Neural crest cell (in vitro differentiated cells): ENCODE results near the gene CEP350. TPM values are rescaled to one million over a fixed set of nuclear protein-coding genes. Genes with fewer than 3 reads are reported as not detected.
A peak's percentile ranks its signal among the peaks of the same experiment; 100 is the strongest.

Experiments used
- DNase-seq: peaks from one replicate; pipeline ENCODE4 v3.0.0; 2021; ENCODE audit warnings: low read depth, mixed read lengths, low spot score
- H3K27ac Mint-ChIP-seq: one replicate; pipeline ENCODE4 v1.8.0; 2021; ENCODE audit warnings: mild to moderate bottlenecking, mixed read lengths; ENCODE audit not compliant: unreplicated experiment
- H3K27me3 Mint-ChIP-seq: 2 replicates; pipeline ENCODE4 v1.8.0; 2021; ENCODE audit warnings: low read depth, mild to moderate bottlenecking, mixed read lengths
- H3K36me3 Mint-ChIP-seq: 2 replicates; pipeline ENCODE4 v1.8.0; 2021; ENCODE audit warnings: low read depth, mild to moderate bottlenecking, mixed read lengths
- H3K4me1 Mint-ChIP-seq: 2 replicates; pipeline ENCODE4 v1.8.0; 2021; ENCODE audit warnings: mixed read lengths
- H3K4me3 Mint-ChIP-seq: one replicate; pipeline ENCODE4 v1.8.0; 2021; ENCODE audit warnings: mild to moderate bottlenecking, mixed read lengths
- H3K9me3 Mint-ChIP-seq: 2 replicates; pipeline ENCODE4 v1.8.0; 2021; ENCODE audit warnings: mixed read lengths
- total RNA-seq: library from RNA; stranded (reverse); gene quantifications from 2 replicates; pipeline ENCODE4 v1.2.1, GENCODE V29; 2021
- TF ChIP-seq, protein P1 (sequence below): fragments of 200-600 bp; sonication (generic); conservative IDR thresholded peaks from 2 replicates; pipeline ENCODE4 v1.5.0; 2021; ENCODE audit warnings: antibody characterized with exemption, mild to moderate bottlenecking

The CEP350 gene
- total RNA-seq, 1 donor from 2014 or later = 44.8 TPM

DNA sequence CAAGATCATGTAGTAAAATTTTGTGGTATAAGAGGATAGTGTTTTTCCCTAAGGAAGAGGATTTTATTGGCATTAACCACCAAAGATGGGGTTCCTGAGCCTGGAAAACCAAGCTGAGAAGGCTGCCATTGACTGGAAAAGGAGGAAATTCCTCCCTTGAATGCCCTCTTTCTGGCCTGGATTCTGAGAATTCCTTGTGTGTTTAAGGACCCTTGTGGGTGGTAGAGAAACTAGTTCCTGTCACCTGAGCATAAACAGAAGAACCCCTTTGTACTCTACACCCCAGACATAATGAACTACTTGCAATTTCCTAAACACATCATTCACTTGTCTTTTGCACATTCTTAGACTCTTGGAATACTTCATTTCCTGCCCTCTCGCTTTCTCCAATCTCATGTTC, 33.1 kb upstream of the CEP350 start:
- H3K27me3 Mint-ChIP-seq = no peaks in the 10 kb centered on the region
- no peaks in the 10 kb centered on the region for H3K9me3 Mint-ChIP-seq
- peak overlapping the region; percentile 13 for H3K27ac Mint-ChIP-seq
- DNase-seq = no peak
- H3K4me1 Mint-ChIP-seq = peaks cover 18% of the 10 kb centered on the region
- no peak overlapping the region for H3K4me3 Mint-ChIP-seq
- TF ChIP-seq, protein P1, sequence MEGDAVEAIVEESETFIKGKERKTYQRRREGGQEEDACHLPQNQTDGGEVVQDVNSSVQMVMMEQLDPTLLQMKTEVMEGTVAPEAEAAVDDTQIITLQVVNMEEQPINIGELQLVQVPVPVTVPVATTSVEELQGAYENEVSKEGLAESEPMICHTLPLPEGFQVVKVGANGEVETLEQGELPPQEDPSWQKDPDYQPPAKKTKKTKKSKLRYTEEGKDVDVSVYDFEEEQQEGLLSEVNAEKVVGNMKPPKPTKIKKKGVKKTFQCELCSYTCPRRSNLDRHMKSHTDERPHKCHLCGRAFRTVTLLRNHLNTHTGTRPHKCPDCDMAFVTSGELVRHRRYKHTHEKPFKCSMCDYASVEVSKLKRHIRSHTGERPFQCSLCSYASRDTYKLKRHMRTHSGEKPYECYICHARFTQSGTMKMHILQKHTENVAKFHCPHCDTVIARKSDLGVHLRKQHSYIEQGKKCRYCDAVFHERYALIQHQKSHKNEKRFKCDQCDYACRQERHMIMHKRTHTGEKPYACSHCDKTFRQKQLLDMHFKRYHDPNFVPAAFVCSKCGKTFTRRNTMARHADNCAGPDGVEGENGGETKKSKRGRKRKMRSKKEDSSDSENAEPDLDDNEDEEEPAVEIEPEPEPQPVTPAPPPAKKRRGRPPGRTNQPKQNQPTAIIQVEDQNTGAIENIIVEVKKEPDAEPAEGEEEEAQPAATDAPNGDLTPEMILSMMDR = no peak
- H3K36me3 Mint-ChIP-seq = peaks cover 23% of the 10 kb centered on the region

DNA sequence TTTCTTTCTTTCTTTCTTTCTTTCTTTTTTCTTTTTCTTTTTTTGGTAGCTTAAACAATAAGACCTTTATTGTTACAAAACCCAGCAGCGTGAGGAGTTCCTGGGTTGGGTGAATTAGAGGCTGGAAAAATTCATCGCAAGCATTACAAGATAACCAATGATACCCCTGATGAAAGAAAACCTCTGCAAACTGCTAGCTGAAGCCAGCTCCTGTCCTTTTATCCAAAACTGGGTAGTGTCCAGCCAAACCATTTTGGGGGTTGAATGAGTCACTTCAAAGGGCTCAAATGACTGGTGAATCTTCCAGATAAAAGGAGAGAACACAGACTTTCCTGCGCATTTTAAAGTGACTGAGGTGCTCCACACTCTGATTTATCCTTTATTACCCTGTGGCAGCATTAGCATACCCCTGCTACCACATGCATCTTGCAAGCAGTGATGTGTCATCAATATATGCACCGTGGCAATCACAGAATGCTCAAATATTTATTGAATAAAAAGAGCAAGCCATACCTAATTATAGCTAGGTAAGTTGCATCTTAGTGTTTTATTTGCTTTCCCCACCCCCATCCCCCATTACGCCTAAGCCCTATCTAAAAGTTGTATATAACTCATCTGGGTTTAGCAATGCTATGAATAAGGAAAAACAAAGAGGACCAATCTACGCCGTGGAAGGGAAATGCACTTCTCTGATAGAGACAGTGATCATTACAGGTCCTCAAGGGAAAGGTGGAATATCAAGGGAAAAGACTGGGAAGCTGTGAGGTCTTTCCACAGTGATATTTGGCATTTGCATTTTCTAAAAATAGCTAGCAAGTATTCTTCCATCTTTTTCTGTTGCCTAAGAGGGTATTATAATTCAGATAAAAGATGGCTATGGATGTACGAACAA, 32.4 kb upstream of the CEP350 start:
- H3K27ac Mint-ChIP-seq = peak overlapping the region; percentile 13
- H3K4me3 Mint-ChIP-seq = no peak overlapping the region
- no peaks in the 10 kb centered on the region for H3K27me3 Mint-ChIP-seq
- no peak for DNase-seq
- TF ChIP-seq, protein P1 = no peak
- H3K9me3 Mint-ChIP-seq = no peaks in the 10 kb centered on the region
- H3K36me3 Mint-ChIP-seq = peaks cover 23% of the 10 kb centered on the region
- peaks cover 18% of the 10 kb centered on the region for H3K4me1 Mint-ChIP-seq

DNA sequence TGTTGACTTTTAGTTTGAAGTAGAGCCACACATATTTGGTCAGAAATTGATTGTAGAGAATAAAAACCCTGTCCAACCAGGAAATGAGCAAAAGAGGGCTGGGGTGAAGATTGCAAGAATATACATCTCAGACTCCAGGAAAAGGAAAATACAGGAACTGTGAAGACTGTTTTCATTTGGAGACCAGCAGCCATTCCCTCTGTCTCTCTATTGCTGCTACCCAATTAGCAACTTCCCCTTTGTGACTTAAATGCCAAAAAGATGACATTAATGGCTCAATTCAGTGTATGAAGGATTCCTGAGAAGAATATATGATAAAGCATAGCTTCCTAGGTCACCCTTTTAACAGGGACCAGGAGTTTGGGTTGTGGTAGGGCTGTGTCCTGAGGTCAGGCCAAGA, 31.6 kb upstream of the CEP350 start:
- H3K4me1 Mint-ChIP-seq = peaks cover 18% of the 10 kb centered on the region
- no peak for DNase-seq
- no peak overlapping the region for H3K27ac Mint-ChIP-seq
- no peak overlapping the region for H3K4me3 Mint-ChIP-seq
- TF ChIP-seq, protein P1 = no peak
- H3K9me3 Mint-ChIP-seq = no peaks in the 10 kb centered on the region
- peaks cover 15% of the 10 kb centered on the region for H3K36me3 Mint-ChIP-seq
- no peaks in the 10 kb centered on the region for H3K27me3 Mint-ChIP-seq

DNA sequence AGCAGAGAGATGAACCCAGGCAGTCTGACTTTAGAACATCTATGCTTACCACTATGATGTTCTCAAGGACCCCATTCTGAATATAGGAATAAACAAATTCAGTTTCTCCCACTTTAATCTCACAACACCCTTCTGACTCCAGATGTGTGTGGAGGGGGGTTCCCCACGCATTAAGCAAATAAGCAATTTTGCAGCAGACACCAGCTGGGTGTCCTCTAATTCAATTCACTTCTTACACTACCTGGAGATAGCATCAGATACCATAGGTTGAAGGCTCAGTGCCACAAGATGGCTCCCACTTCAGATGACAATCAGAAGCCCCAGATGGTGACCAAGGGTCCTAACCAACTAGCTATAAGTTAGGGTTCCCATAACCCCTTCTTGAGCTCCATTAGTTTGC, 30.3 kb upstream of the CEP350 start:
- Mint-ChIP-seq H3K4me1 (peaks cover 18% of the 10 kb centered on the region), H3K9me3 (no peaks in the 10 kb centered on the region), H3K27ac (peak overlapping the region; percentile 48), H3K27me3 (no peaks in the 10 kb centered on the region), H3K4me3 (no peak overlapping the region), H3K36me3 (peaks cover 7% of the 10 kb centered on the region)
- no peak for DNase-seq
- TF ChIP-seq, protein P1 = no peak

DNA sequence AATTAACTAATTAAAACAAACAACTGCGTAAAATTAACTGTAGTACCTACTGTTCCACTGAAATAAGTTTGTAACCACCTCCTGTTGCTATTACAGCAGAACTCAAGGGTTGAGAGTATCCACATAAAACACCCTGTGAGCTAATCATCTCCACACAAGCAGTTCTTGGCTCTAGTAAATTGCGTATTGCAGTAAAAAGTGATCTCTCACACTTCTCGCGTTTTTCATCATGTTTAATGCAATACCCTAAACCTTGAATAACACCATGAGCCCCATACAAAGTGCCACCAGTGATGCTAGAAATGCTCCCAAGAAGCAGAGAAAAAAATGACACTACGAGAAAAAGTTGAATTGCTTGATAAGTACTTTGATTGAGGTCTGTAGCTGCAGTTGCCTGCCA, 29.3 kb upstream of the CEP350 start:
- Mint-ChIP-seq H3K27me3 (no peaks in the 10 kb centered on the region), H3K36me3 (peaks cover 2% of the 10 kb centered on the region), H3K4me3 (no peak overlapping the region), H3K4me1 (peaks cover 18% of the 10 kb centered on the region), H3K27ac (no peak overlapping the region), H3K9me3 (no peaks in the 10 kb centered on the region)
- DNase-seq = no peak
- TF ChIP-seq, protein P1 = no peak
